GM12878 (cell line): ENCODE measurements around the gene RAB43. TPM values are rescaled to one million over a fixed set of nuclear protein-coding genes. Genes with fewer than 3 reads are reported as not detected.

ENCODE experiments used
- ASH2L ChIP-seq: fragments of 300-600, 200-600 bp; sonication (generic); IDR thresholded peaks from 2 replicates; pipeline ENCODE4 v1.6.1; 2017; ENCODE audit warnings: low read depth, mild to moderate bottlenecking, borderline replicate concordance
- ATF2 ChIP-seq: IDR thresholded peaks from 2 replicates; pipeline ENCODE4 v1.6.1; 2012; ENCODE audit warnings: low read length, inconsistent platforms
- FOXM1 ChIP-seq: IDR thresholded peaks from 2 replicates; pipeline ENCODE4 v1.6.1; 2012; ENCODE audit warnings: low read depth, mild to moderate bottlenecking, inconsistent platforms, low read length, moderate library complexity
- HDAC6 ChIP-seq: fragments of 200-600 bp; sonication (generic); IDR thresholded peaks from one replicate; pipeline ENCODE4 v1.8.0; 2017; ENCODE audit warnings: antibody characterized with exemption; ENCODE audit not compliant: unreplicated experiment
- IKZF2 ChIP-seq, 2 experiments: fragments of 450-650 bp; IDR thresholded peaks; 2 replicates each; pipeline ENCODE4 v1.6.1; 2017; ENCODE audit warnings: mild to moderate bottlenecking in 2 of 2, moderate library complexity in 2 of 2
- MTA2 ChIP-seq: fragments of 450-650 bp; IDR thresholded peaks from 2 replicates; pipeline ENCODE4 v1.6.1; 2016; ENCODE audit warnings: low read depth, mild to moderate bottlenecking, moderate library complexity
- RELA ChIP-seq: fragments of 450-650 bp; IDR thresholded peaks from 2 replicates; pipeline ENCODE4 v1.8.0; 2014; ENCODE audit warnings: borderline replicate concordance; ENCODE audit not compliant: partially characterized antibody
- RELB ChIP-seq: fragments of 450-650 bp; IDR thresholded peaks from 2 replicates; pipeline ENCODE4 v1.6.1; 2017; ENCODE audit warnings: low read depth, mild to moderate bottlenecking, moderate library complexity
- RUNX3 ChIP-seq: IDR thresholded peaks from 2 replicates; pipeline ENCODE4 v1.6.1; 2012; ENCODE audit warnings: low read length, inconsistent platforms
- SMAD1 ChIP-seq: fragments of 450-650 bp; IDR thresholded peaks from 2 replicates; pipeline ENCODE4 v1.6.1; 2018; ENCODE audit warnings: mild to moderate bottlenecking, low read depth; ENCODE audit not compliant: partially characterized antibody
- SMARCA5 ChIP-seq: fragments of 450-650 bp; IDR thresholded peaks from 2 replicates; pipeline ENCODE4 v1.6.1; 2017; ENCODE audit warnings: mild to moderate bottlenecking
- SP1 ChIP-seq: IDR thresholded peaks from one replicate; pipeline ENCODE4 v1.6.1; 2011; ENCODE audit warnings: low read depth, low read length
- SPI1 ChIP-seq: IDR thresholded peaks from 2 replicates; pipeline ENCODE4 v1.6.1; 2011; ENCODE audit warnings: low read depth, mild to moderate bottlenecking, low read length, moderate library complexity, borderline replicate concordance; ENCODE audit not compliant: insufficient read depth
- SRF ChIP-seq, 2 experiments: IDR thresholded peaks; 2 replicates each; pipeline ENCODE4 v1.6.1; 2011; ENCODE audit warnings: low read depth in 2 of 2, low read length in 2 of 2, mild to moderate bottlenecking in 1 of 2, moderate library complexity in 1 of 2
- TAF1 ChIP-seq: IDR thresholded peaks from 2 replicates; pipeline ENCODE4 v1.6.1; 2011; ENCODE audit warnings: mild to moderate bottlenecking, low read depth, low read length, borderline replicate concordance
- TCF3 ChIP-seq: IDR thresholded peaks from 2 replicates; pipeline ENCODE4 v1.6.1; 2012; ENCODE audit warnings: low read depth, mild to moderate bottlenecking, low read length, borderline replicate concordance; ENCODE audit not compliant: insufficient read depth
- ZBTB40 ChIP-seq: fragments of 450-650 bp; IDR thresholded peaks from 2 replicates; pipeline ENCODE4 v1.6.1; 2016; ENCODE audit warnings: mild to moderate bottlenecking, moderate library complexity, borderline replicate concordance
- ZNF687 ChIP-seq: fragments of 450-650 bp; IDR thresholded peaks from 2 replicates; pipeline ENCODE4 v1.6.1; 2017; ENCODE audit warnings: mild to moderate bottlenecking, moderate library complexity
- polyA plus RNA-seq, 11 experiments: library from polyadenylated mRNA; depleted of rRNA in 4 of 11; unstranded in 6 of 11; stranded (reverse) in 5 of 11; fragments of >200 nt; fragmentation: Nextera tagmentation in 4 of 11; fragmentation: Illumina TruSeq in 1 of 11; extraction: Ambion mirVana in 4 of 11; extraction: Trizol in 1 of 11; gene quantifications; 1 replicate in 1 of 11; 2 replicates in 10 of 11; pipeline versions ENCODE4 v1.2.1 to v1.2.3, GENCODE V29; 2011 to 2016; ENCODE audit warnings: inconsistent platforms in 2 of 11, missing spikeins in 2 of 11, low read depth in 1 of 11
- total RNA-seq, 4 experiments: library from RNA; depleted of rRNA in 3 of 4; stranded (reverse); fragments of >200 nt in 3 of 4; fragmentation: Illumina TruSeq in 1 of 4; extraction: Trizol in 1 of 4; gene quantifications; 2 replicates each; pipeline versions ENCODE4 v1.2.1 to v1.2.3, GENCODE V29; 2013 to 2021

The RAB43 gene
- total and polyA plus RNA-seq, 10 of the 15 experiments (the other 5 are each of a cell fraction or from before 2014, with no cell fraction given): 0.08 to 14.0 (median 4.0) TPM

GRCh38 chr3:129120254-129121004 lies 1.2 kb downstream of the RAB43 start (continued):
- TF ChIP-seq ZBTB40: peak; percentile 73; the same call in 1 of the 2 replicates
- no peak for TF ChIP-seq HDAC6
- TF ChIP-seq IKZF2 (IDR thresholded peaks at IDR 0.05): peak; percentile 73 to 82
- TF ChIP-seq RUNX3: peak; percentile 94
- peak; percentile 62; the same call in 1 of the 2 replicates for TF ChIP-seq TAF1
- peak; percentile 42; the same call in 1 of the 2 replicates for TF ChIP-seq ATF2
- TF ChIP-seq MTA2: peak; percentile 66; the same call in 1 of the 2 replicates
- no peak for TF ChIP-seq SMAD1
- no peak for TF ChIP-seq ASH2L
- TF ChIP-seq RELB: peak; percentile 60; the same call in 1 of the 2 replicates
- TF ChIP-seq ZNF687: peak; percentile 50; the same call in 1 of the 2 replicates
- TF ChIP-seq SMARCA5: peak; percentile 58; the same call in 1 of the 2 replicates
- TF ChIP-seq SRF (IDR thresholded peaks at IDR 0.05; ENCODE audit: low read depth in 2 of 2, low read length in 2 of 2): 0 out of 4 replicates have a peak, but pooled peaks of 1 of the 2 experiments have one; percentile 45
- TF ChIP-seq FOXM1: peak; percentile 70
- peak; percentile 18; the same call in 1 of the 2 replicates for TF ChIP-seq SPI1
- peak; percentile 62 for TF ChIP-seq SP1
- TF ChIP-seq RELA: no peak
- peak; percentile 10; the same call in 1 of the 2 replicates for TF ChIP-seq TCF3
